Measurements from ENCODE around the gene APEX1.
"Not testable (repeated sequence)": the region's sequence is repeated elsewhere in the genome, so short reads cannot be mapped to it uniquely, and the experiment has no call there.

- TF ChIP-seq EP300, CTCF (IDR thresholded peaks at IDR 0.05): not testable (repeated sequence)
Observed at GRCh38 chr14:20452831-20453230, 2.2 kb upstream of the APEX1 start.

All from tibial nerve (tissue), 4 donors.